Panc1 (cell line): Measurements from ENCODE around the gene KIF26B.

Source experiments
- CTCF ChIP-seq: fragments of 450-650 bp; IDR thresholded peaks from 2 replicates; pipeline ENCODE4 v1.5.1; 2017; ENCODE audit warnings: mild to moderate bottlenecking
- POLR2AphosphoS5 ChIP-seq: IDR thresholded peaks from 2 replicates; pipeline ENCODE4 v1.6.1; 2012; ENCODE audit warnings: mild to moderate bottlenecking, low read depth, low read length, moderate library complexity

GRCh38 chr1:245649666-245650065 is 494.9 kb downstream of the KIF26B start:
- TF ChIP-seq POLR2AphosphoS5 = no peak
- TF ChIP-seq CTCF = no peak
